AML-193 (cell line): ENCODE results near the gene CDYL2.
A peak's percentile ranks its signal among the peaks of the same experiment; 100 is the strongest.
"Not testable (repeated sequence)": the region's sequence is repeated elsewhere in the genome, so short reads cannot be mapped to it uniquely, and the experiment has no call there.

Experiments
- DNase-seq, 2 experiments: peaks; one replicate each; lab custom pipeline; 2025; lab: John Stamatoyannopoulos, UW

Gene CDYL2

DNA sequence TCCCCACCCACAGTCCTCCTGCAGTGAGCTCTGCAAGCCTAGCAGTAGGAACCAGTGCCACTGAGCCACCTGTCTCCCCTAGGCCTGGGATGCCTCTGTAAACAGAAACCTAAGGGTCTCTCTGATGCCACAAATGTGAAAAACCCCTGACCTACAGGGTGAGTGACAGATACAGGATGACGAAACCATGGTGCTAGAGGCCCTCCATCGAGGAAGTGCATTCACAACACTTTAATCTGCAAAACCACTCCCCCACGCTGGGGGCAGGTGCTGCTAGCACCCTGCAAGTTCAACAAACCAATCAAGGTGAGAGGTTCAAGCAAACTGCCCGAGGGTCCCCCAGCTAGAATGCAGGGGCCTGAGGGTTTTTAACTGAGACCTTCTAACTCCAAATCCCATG lies 59.5 kb downstream of the CDYL2 start:
- no peak for DNase-seq

DNA sequence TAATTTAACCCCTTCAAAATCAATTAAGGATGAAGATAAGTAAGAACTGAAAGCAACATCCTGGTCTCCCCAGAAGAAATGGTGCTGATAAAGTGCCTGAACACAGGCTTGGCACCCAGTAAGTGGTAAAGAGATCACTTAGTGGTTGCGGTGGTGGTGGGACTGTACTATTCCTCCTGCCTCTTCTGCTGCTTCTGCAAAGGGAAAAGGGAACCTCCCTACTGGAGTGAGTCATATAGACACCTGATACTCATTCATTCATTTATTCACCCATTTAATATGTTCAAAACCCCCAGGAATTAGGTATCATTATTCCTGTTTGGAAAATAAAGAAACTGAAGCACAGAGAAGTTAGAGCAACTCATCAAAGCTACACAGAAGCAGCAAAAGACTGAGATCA lies 60.6 kb downstream of the CDYL2 start:
- no peak for DNase-seq

DNA sequence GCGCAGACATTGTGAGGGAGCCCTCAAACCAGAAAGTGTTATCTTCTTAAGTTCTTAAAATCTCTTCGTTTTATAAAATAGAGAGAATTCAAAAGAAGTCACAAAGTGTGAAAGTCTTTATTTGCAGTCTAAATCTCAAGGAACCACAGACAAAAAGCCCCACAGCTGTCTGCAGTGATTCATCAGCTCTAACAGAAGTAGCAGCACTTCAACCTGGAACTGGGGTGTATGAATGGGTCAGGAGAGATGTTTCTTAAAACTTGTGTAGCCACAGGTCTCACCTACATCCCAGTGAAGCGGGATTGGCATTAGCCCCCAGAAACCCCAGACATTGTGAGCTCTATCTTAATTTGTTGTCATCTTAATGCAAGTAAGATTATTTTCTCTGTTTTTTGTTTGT lies 61.1 kb downstream of the CDYL2 start:
- no peak for DNase-seq

DNA sequence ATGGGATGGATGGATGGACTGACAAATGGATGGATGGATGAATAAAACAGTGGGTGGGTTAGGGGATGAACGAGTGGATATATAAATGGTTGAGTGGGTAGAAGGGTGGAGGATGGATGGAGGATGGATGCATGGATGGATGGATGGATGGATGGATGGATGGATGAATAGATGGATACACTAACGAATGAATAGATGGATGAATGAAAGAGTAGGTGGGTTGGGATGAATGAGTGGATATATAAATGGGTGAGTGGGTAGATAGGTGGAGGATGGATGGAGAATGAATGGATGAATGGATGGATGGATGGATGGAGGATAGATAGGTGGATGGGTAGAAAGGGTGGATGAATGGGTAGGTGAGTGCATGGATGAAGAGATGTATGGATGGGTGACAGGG lies 62.1 kb downstream of the CDYL2 start:
- no peak for DNase-seq

DNA sequence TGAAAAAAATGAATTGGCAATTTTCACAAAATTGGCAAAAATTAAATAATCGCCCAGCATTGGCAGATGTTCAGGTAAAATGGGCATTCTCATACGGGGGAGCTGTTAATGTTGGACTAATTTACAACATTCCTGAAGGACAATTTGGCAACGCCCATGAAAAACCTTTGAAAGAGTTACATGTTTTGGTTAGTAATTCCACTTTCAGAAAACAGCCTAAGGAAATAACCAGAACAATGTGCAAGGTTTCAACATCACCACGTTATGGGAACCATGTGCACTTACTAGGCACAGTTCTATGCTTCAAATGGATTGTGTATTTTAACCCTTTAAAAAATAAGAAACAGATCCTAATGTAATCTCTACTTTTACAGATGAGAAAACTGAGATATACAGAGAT lies 62.7 kb downstream of the CDYL2 start:
- no peak for DNase-seq

DNA sequence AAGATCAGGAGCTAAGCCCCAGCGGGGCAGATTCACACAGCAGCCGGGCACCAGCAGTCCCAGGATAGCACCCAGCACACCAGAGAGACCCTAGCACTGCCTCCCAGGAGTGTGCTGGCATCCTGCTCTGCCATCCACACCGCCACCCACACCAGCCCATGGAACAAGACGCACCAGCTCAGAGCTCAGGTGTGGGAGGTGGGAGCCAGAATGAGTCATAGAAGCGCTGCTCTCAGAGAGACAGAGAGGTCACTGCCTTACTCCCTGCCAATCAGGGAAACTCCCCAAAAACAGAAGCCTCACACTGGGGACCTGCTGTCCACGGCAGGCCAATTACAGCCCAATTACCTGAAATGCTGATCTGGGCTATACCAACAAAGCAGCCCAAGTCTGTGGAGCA lies 64.9 kb downstream of the CDYL2 start:
- DNase-seq, result no peak

DNA sequence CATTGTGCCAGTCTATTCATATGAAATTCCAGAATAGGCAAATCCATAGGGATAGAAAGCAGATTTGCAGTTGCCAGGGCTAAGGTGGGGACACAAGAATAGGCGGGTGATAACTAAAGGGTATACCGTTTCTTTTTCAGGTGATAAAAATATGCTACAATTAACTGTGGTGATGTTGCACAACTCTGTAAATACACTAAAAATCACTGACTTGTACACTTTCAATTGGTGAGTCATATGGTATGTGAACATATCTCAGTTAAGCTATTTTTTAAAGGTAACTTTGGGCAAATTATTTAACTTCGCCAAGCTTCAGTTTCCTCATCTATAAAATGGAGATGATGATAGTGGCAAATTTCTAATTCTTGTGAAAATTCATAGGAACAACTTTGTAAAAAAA lies 65.9 kb downstream of the CDYL2 start:
- no peak for DNase-seq

DNA sequence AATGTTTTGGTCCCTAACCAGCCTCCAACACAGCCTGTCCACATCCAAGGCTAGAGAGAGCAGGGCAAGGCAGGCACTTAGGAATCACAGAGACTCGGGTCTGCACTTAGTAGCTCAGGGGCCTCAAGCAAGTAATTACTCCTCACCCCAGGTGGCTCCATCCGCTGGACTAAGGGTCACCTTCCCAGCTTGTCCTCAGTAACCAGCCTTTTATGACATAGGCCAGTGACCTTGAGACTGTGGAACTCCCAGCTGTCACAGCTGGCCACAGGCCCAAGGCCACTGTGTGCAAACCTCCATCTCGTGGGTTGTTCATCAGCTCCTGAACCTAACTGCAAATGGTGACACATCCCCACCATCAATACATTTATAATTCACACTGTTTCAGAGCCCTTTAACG lies 68.6 kb downstream of the CDYL2 start:
- no peak for DNase-seq

DNA sequence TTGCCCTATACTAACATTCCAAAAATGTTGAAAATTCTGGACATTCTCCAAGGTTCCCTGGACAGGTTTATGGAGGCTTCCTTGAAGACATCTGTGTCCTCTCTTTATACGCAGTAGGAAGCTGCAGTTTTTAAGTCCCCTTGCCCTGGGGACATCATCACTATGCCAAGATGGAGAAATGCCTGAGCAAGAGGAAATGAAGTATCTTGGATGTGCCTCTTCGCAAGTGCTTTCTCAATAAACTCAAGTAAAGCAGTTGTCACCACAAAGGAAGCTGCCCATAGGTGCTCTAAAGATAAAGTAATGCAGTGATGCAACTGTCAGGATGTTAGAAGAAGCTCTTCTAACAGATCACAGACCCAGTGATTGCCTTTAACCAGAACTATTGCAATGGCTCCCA lies 71.0 kb downstream of the CDYL2 start:
- DNase-seq, result peak; percentile 55 to 70

DNA sequence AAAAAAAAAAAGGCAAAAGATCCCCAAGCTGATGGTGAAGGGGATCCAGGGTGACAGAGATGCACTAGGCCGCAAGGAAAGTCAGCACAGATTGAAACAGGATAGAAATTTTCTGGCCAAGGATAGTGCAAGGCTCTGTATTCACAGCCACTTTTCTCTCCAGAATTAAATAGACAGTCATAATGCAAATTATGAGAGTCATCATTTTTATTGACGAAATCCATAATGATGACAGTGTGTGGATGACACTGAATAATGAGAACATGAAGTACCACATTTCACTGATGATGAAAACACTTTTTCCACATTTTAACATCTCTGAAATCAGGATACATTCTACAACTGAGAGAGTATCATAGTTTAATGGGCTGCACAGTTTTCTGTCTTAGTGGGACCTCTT lies 72.5 kb downstream of the CDYL2 start:
- DNase-seq, result no peak

DNA sequence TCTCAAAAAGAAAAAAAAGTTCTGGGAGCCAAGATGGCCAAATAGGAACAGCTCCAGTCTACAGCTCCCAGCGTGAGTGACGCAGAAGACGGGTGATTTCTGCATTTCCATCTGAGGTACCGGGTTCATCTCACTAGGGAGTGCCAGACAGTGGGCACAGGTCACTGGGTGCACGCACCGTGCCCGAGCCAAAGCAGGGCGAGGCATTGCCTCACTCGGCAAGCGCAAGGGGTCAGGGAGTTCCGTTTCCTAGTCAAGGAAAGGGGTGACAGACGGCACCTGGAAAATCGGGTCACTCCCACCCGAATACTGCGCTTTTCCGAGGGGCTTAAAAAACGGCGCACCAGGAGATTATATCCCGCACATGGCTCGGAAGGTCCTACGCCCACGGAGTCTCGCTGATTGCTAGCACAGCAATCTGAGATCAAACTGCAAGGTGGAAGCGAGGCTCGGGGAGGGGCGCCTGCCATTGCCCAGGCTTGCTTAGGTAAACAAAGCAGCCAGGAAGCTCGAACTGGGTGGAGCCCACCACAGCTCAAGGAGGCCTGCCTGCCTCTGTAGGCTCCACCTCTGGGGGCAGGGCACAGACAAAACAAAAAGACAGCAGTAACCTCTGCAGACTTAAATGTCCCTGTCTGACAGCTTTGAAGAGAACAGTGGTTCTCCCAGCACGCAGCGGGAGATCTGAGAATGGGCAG lies 77.2 kb downstream of the CDYL2 start:
- DNase-seq, result not testable (repeated sequence)

DNA sequence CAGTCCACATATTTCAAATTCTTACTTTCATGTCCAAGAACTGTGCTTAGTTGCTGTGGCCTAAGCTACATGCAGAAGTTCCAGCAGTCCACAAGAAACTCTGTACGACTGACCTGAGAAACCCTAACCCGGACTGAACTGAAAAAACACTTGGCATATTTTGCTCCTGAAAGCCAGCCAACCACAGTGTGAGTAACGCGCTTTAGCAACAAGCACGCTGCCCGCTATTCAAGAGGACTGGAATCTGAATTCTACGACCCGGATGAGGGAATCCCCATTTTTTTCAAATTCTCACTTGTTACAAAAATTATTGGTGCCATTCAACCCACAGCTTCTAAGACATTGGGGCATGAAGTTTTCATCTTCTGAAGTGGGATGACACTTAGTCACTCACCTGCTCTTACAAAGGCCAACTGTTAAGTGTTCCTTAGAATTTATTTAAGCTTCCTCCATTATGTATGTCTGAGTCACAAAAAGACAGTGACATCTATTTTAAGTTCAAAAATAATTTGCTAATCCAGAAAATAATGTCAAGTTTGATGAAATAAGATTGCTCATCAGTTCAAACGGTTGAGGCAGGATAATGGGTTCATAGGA lies 78.7 kb downstream of the CDYL2 start:
- no peak for DNase-seq

DNA sequence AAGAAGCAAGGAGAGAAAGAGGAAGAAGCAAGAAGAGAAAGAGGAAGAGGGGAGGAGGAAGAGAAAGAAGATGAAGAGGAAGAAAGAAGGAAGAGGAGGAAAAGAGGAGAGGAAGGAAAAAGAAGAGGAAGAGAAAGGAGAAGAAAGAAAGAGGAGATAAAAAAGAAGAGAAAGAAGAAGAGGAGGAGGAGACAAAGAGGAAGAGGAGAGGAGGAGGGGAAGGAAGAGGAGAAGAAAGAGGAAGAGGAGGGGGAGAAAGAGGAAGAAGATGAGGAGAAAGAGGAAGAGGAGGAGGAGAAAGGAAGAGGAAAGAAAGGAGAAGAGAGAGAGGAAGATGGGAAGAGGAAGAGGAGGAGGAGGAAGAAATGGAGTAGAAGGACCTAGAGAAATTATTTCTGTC lies 80.4 kb downstream of the CDYL2 start:
- no peak for DNase-seq

DNA sequence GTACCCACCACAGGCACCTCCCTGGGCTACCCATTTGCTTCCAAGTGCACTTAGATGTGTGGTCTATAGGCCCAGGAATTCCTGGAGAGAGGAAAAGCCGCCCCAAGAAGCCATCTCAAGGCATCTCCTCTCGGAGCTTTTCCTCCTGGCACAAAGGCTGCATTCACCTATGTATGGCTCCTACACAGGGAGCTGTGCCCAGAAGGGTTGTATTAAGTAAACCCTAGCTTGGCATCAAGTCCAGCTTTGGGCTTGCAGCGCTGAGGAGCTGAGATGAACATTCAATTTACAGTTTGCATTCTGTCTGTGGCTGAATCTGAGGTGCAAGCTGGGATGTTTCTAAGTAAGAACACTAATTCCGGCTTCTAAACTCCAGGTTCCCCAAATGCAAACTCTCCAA lies 81.3 kb downstream of the CDYL2 start:
- DNase-seq, result no peak

DNA sequence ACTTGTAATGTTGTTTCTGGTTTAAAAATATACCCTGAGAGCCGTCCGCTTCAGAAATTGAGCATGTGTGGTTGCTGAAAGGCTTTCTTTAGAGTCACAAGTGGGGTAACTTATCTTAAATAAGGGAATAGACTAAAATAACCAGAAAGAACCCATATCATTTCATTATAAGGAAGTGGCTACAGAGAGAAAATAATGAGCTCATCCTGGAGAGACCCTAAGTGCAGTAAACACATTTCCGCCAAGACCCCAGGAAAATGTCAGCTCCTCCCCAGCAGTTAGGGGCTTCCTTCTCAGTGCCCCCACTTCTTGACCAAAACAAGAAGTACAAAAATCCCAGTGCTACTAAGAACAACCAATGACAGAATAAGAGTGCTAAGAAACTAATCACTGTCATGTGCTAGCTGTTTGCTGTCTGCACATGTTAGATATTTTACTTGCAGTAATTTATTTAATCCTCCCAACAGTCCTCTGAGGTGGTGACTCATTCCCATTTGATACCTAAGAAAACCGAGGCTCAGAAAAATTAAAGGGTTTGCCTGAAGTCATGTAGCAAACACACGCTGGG lies 83.5 kb downstream of the CDYL2 start:
- DNase-seq, result no peak

DNA sequence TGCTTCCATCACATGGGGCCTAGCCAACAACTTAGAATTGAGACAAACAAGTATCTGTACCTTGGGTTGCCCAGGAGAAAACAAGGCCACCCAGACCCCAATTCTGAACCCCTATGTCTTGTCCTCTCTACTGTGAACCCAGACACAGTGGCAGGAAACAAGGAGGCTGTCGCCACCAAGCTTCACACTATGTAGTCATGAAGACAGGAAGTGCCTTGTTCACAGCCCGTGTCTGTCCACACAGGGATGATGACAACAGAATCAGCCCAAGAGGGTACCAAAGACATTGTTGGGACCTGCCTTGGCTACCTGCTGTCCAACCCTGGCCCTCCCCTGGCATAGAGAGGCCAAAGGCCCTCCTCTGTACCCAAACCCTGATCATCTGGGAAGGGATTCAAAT lies 84.8 kb downstream of the CDYL2 start:
- no peak for DNase-seq

DNA sequence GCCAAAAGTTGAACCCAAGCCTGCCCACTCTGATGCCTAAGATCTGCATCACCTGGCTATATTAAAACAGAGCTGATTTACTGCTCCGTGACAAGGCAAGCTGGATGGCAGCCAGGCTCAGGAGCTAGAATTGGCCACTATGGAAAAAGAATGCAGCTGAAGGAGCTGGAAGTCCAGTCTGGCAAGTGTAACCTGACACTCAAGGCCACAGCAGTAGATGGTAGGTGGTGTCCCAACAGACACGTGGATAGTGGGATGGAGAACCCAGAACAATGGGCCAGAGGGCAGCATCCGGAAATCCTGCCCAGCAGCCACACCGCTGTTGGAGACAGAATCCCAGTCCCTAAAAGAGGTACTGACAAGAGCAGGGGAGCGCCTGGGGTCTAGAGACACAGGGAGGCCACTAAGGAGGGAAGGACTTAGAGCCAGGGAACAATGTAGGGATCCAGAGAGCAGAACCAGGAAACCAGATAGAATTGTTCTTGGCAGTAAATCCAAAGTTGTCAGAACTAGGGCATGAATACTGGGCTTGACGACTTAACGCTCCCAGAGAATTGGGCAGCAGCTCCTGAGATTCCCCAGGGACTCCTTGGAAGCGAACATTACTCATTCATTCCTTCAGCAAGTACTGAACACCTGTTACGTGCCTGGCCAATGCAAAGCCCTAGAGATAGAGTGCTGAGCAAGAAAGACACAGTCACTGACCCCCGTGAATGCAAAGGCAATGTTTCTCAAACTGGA lies 85.7 kb downstream of the CDYL2 start:
- no peak for DNase-seq

DNA sequence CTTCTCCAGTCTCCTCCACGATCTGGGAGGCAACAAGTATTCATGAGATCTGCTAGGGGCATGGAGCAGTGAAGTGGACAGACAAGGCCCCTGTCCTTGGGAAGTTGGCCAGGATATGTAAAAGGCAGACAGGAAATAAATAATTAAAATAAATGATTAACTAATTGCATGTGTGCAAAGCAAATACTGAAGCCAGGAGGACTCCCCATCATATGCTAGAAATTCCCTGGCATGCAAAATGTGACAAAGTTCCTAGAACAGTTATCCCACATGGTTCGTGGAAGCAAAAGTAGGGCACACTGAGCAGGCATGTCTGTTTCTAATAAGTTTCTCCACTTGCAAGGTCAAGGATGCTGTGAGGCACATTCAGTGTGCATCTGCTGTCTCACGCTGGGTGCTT lies 86.8 kb downstream of the CDYL2 start:
- DNase-seq, result no peak

DNA sequence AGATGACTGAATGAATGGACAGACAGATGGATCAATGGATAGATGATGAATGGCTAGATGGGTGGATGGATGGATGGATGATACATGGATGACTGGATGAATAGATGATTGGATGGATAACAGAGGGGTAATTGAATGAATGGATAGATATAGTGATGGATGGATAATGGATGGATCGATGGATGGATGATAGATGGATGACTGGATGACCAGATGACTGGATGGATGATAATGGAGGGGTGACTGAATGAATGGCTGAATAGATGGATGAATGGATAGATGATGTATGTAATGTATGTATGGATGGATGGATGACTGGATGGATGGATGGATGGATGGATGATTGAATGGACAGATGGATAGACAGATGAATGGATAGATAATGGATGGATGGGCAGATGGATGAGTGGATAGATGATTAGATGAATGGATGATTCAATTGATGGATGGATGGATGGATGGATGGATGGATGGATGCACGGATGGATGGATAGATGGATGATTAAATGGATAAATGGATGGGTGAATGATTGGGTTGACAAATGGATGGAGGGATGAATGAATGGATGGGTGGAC lies 87.7 kb downstream of the CDYL2 start:
- DNase-seq, result no peak

DNA sequence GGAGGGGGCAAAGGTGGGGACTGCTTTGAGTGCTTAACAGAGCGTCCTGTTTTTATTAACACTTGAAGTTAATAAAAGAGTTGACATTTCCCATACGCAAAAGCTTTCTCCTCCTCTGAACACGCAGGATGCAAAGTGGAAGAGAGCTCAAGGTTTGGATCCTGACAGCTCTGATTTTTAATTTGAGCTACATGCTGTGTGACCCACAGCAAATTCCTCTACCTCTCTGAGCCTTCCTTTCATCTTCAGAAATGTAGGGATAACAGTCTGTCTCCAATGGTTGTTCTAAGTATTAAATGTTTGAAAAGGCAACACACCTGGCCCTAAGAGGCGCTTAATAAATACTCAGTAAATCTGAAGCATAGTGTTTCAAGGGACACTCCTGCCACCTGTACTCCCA lies 93.0 kb downstream of the CDYL2 start:
- no peak for DNase-seq

DNA sequence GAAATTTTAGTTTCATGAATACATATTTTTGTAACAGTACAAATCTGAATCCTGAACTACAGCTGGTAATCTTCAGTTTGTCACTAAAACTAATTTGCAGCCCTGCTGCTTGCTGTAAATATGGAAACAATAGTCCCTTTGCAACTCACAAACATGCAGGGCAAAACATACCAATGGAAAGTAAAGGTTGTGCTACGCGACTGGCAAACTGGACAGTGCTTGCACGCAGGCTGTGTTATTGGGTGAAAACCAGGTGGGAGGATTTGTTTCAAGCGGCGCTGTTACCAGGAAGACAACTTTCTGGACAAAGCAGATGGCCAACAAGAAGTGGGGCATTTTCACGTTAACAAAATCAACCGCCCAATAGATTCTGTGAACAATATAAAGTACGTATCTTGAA lies 93.5 kb downstream of the CDYL2 start:
- no peak for DNase-seq

DNA sequence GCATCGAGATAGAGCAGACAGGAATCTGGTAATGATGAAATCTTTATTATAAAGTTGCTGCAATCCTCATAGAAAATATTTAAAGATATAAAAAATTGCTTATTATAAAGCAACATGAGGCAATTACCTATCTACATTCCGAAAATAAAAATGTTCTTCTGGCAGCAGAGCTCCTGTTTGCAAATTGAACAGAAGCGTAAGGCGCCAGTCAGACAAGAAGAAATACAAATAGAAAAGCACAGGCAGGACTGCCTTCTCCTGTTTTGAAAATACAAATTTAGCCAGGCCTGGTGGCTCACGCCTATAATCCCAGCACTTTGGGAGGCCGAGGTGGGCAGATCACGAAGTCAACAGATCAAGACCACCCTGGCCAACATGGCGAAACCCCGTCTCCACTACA lies 95.6 kb downstream of the CDYL2 start:
- no peak for DNase-seq

DNA sequence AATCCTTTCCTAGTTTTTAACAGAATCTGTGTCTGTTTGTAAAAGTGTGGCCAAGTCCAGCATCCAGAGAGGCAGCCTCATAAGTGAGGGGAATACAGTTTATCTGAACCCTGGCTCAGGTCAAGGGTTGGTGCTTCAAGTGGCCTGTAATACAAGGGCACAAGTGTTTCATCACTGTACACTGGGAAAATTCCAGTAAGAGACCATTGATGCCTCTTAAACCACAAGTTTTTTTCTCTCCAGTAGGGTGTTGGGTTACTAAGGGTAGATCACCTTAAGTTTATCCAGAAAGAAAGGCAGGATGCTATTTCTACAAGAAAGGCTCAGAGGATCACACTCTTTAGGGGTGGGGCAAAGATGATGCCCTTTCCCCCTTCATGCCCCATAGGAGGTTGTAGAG lies 96.7 kb downstream of the CDYL2 start:
- DNase-seq, result no peak
